Right lung (tissue), 5 donors: ENCODE results near the gene BCR. TPM values are rescaled to one million over a fixed set of nuclear protein-coding genes. Genes with fewer than 3 reads are reported as not detected.

Experiments
- DNase-seq, 2 donors: peaks; one replicate each; pipeline ENCODE4 v3.0.0-alpha.2; 2013
- polyA plus RNA-seq, 5 donors: library from polyadenylated mRNA; unstranded; fragments of 120-200 nt; gene quantifications; one replicate each; pipeline versions ENCODE4 v1.2.1 to v1.2.3, GENCODE V29; 2013; ENCODE audit warnings: inconsistent platforms in 1 of 5, low replicate concordance in 1 of 5; ENCODE audit not compliant: insufficient read length in 5 of 5, insufficient read depth in 1 of 5

Gene BCR
- polyA plus RNA-seq, 5 donors: 36.6 to 46.3 (median 42.2) TPM

DNA sequence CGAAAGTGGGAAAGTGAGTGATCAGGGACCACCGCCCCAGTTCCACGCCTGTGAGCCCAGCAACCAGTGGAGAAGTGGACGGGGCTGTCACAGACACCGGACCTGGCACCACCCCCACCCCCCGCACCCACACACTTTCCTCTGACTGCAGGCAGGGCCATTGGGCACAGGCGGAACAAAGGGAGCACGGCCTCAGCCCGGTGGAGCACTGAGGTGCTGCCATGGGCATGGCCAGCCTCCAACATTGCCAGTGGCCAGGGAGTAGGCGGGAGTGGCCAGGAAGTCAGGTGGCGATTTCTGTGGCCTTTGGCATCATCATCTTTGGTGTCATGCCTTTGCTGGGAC, 78.5 kb downstream of the BCR start:
- DNase-seq: no peak

DNA sequence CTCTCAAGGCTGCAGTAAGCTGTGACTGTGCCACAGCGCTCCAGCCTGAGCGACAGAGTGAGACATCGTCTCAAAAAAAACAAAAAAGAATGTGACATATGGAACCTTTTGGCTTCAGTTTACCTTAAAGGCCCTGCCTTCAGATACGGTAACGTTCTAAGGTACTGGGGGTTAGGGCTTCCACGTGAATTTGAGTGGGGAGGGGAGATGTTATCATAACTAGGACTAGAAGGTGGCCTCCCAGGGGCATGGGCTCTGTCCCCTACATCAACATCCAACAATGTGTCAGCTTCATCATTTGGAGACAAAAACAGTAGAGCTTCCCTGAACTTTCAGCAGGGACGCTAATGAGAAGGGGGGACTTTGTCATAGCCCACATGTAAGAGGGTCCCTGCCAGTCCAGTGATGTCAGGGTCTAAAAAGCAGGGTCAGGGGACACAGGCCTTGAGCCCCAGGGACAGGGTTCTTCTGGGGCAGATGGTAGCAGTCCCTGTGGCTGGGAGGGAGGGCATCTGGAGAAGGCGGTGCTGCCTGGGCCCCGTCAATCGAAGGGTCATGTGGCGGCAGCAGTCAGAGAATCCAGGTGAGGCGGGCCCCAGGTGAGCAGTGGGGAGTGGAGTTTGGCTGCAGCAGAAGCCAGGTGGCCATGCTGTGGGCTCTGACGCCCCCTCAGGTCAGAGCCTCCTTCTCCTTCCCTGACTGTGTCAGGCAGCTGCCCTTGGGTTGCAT, 79.8 kb downstream of the BCR start:
- DNase-seq: no peak

DNA sequence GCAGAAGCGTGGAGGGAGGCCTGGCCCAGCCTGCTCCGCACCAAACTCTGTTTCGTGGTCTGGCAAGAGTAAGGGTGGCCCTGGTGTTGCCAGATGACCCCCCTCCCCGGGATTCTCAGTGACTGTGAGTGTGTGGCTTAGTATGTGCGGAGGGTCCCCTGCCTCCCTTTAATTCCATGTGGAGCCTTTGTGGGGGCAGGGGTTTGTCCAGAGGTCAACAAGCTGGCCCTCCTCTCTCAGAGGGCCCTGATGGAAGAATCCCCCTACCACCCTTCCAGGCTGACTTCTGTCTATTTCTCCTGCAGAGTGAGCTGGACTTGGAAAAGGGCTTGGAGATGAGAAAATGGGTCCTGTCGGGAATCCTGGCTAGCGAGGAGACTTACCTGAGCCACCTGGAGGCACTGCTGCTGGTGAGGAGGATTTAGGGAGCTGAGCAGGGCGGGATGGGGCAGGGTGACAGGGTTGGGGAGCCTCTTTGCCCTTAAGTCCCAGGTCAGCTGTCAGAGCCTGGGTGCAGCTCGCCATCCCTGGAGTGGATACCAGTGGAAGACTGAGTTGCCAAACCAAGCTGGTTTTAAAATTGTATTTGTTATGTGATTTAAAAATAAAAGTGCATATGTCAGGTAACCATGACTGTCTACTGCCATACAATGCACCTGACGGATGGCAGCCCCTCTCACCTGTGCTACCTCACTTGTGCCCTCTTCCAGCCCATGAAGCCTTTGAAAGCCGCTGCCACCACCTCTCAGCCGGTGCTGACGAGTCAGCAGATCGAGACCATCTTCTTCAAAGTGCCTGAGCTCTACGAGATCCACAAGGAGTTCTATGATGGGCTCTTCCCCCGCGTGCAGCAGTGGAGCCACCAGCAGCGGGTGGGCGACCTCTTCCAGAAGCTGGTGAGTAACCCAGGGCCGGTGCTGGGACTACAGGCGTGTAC, 80.6 kb downstream of the BCR start:
- DNase-seq: no peak

DNA sequence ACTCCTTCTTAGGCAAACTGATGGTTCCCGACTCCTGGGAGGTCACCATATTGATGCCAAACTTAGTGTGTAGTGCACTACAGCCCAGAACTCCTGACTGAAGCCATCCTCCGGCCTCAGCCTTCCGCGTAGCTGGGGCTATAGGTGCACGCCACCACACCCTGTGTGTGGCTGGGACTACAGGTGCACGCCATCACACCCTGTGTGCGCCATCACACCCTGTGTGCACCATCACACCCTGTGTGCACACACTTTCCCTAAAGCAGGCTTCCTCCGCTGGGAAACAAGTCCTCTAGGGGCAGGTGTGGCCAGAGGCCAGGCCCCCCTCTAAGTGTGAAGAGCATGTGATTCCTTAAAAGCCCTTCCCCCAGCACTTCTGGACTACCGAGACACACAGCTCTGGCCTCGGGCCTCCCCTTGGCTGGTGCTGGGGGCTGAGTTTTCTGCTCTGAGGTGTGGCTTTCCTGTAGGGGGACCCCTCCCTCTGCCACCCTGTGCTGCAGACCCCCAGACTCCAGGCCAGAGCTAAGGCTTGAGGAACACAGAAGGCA, 81.7 kb downstream of the BCR start:
- DNase-seq: no peak

DNA sequence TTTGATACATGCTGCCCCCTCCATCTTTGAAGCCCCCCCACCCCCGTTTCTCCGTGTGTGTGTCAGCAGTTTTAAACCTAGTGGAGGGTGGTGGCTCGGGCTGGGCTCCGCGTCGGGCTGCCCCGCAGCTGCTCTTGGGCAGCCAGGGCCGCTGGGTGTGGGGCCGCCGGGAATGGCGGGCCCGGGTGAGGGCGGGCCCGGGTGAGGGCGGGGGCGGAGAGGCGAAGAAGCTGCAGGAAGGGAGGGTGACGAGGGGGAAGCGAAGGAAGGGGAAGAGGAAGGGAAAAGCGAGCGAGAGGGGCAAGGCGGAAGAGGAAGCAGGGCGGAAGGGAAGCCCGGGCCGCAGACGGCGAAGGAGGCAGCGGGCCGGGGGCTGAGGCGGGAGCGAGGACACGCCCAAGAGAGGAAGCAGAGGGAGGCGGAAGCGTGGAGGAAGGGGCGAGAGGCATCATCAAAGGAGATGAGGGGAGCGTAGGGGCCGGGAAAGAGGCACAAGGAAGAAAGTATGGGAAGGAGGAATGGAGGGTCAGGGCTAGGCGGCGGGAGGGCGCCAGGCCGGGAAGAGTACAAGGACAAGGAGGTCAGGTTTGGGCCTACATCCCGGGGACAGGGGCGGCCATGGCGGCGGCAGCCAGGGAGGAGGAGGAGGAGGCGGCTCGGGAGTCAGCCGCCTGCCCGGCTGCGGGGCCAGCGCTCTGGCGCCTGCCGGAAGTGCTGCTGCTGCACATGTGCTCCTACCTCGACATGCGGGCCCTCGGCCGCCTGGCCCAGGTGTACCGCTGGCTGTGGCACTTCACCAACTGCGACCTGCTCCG, 82.4 kb downstream of the BCR start:
- DNase-seq: no peak

DNA sequence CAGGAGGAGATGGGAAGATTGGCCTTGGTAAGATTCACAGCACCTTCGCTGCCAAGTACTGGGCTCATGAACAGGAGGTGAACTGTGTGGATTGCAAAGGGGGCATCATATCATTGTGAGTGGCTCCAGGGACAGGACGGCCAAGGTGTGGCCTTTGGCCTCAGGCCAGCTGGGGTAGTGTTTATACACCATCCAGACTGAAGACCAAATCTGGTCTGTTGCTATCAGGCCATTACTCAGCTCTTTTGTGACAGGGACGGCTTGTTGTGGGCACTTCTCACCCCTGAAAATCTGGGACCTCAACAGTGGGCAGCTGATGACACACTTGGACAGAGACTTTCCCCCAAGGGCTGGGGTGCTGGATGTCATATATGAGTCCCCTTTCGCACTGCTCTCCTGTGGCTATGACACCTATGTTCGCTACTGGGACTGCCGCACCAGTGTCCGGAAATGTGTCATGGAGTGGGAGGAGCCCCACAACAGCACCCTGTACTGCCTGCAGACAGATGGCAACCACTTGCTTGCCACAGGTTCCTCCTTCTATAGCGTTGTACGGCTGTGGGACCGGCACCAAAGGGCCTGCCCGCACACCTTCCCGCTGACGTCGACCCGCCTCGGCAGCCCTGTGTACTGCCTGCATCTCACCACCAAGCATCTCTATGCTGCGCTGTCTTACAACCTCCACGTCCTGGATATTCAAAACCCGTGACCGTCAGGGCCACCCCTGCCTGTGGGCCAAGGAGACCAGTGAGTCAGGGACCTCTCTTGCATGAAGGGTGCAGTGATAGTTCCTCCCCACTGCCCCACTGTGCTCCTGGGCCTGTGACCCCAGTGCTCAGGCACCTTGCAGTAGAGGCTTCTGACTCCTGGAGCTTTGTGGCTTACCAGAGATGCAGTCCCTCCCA, 83.6 kb downstream of the BCR start:
- DNase-seq: no peak

DNA sequence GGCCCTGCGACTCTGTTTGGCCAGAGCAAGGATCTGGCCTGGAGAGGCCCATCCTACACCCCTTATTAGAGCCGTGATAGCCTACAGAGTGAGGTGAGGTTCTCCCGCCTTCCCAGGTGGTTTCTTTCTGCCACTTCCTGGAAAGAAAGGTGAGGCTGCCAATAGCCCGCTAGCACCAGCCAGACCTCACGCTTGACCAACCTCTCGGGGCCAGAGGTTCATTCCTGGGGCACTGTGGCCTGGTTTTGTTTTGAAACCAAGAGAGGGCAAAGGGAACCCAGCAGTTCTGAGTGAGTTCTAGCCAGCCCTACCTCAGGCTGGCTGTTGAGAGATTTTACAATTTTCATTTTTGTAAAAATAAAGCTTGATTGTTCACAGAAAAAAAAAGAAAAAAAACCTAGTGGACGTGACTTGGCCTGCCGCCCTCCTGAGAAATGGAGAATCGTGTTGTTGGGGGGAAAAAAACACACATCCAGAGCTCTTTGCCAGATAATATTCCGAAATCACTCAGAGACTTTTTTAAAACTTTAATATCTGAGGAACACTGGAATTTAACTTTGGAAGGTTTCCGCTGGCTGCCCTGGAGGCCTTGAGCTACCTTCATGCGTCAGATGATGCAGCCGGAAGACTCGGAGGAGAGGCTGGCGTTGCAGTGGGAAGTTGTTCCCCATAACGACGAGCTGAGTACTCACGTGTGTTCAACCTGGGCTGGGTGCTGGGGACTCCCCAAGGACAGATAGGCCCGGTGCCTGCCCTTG, 84.5 kb downstream of the BCR start:
- no peak for DNase-seq

DNA sequence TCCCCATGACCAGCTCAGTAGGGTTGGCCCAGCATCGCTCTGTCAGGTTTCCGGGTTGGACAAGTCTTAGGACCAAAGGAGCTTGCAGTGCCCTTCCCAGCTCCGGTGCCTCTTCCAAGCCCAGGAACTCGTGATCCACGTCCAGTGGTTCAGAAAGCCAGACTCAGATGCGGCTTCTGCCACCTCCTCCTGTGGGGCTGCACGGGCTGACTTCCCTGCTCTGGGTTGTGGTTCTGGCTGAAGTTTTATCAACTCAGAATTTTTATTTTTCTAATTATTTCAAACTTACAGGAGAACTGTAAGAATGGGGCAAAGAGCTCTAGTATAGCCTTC, 85.0 kb downstream of the BCR start:
- DNase-seq: no peak

DNA sequence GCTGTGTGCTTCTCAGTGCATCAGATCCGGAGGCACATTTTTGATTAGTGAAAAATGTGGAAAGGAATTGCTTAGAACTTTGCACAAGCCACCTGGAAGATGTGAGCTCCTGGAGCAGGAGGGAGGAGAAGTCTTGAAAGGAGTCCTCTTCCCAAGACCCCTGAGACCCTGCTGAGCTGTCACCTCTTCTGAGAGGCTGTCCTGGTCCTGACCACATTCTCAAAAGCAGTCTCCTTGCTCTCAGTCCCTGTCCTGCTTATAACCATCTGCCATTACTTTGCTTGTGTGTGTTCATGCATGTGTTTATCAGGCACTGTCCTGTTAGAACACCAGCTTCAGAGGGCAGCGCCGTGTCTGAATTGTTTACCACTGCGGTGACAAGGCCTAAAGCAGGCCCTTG, 86.5 kb downstream of the BCR start:
- DNase-seq: no peak

DNA sequence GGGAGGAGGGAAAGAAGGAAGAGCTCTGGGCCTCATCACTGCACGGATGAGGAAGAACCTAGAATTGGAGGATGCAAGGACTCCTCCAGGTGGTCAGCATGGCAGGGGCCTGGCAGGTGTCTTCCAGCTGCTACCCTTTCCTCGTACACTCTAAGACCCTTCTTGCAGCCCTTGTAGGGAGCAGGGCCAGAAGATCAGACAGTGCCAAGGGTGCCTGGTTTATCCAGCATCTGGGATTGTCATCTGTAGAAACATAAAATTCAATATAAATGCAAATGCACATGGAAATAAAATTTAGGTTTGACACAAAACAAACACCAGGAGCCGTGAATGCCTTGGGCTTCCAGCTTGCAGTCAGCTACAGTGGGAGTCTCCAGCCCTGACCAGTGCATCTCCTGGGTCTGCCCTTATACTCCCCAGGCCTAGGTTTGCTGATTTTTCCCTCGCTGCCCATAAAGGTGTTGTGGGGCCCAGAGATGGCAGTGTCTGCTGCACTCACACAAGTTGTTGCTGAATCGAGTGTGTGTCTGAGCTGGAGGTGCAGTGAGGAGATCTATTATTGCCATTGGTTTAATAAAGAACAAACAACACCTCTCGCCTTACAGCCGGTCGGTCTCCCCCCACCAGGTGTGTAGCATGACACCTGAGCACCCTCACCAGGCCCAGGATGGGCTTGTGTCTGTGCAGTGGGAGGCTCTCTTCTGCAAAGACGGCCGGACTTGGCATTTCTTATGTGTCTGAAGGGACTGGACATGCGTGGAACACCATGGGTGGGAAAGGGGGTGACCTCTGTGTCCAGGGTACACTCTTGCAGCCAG, 87.1 kb downstream of the BCR start:
- DNase-seq: no peak

DNA sequence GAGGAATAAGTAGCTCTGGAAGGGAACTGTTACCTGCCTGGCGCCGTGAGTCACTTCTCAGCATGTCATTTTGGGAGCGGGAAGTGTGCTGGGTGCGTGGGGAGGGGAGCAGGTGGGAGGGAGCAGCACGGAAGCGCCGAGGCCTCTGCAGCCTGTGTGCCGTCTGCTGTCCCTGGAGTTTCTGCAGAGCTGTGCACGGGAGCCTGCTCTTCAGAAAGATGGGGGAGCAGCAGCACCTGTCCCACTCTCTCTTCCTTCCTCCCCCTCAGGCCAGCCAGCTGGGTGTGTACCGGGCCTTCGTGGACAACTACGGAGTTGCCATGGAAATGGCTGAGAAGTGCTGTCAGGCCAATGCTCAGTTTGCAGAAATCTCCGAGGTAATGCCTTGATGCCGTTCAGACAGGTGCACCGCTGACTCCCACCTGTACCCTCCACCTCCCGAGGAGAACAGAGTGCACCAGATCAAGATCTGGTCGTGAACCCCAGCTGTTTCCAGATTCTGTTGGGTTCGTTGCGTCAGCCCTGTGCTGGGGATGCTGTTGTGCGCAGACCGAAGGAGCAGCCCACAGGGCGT, 87.9 kb downstream of the BCR start:
- no peak for DNase-seq

DNA sequence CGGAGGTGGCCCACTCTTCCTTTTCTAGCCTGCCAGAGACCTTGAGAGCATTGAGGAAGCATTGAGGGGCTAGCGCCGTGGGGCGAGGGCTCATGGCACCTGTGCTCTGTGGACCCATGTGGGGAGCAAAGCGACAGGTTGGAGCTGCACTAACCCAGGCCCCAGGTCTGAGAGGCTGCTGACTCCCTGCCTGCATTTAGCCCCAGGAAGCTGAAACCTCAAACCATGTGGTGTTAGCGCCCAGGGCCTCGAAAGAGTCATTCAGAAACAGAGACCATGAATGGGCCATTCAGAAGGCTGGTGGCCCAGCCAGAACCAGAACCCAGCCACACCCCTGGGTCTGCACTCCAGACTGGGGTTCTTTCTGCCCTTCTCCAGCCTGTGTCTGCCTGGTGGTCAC, 88.6 kb downstream of the BCR start:
- no peak for DNase-seq

DNA sequence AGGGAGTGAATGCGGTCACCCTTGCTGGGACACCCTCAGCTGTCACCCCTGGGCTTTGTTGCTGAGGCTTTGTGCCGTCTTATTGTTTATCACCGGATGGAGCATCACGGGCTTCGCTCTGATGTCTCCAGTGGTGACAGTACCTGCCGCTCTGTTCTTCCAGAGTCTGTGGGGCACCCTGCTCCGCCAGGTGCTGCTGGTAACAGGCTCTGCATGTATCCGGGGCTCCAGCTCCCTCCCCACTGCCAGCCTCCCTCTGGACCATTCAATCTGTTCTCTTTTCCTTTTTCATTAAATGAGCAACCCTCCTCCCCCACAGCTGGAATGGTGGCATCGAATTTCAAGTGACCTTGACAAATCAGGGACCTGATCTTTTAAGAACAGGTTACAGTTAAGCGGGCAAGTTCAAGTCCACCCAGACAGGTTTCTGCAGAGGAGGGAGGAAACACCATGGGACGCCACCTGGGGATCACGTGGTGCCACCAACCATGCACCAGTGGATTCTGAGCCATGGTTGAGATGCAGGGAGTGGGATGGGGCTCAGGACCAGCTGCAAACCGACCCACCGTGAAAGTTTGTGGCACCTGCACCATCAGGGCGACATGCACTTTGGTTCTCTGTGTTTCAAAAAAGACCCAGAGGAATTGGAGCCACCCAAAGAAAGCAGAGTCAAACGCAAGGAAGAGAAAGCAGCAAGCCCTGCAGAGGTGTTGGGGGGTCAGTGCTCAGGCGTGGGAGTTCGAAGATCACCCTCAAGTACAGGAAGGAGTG, 89.3 kb downstream of the BCR start:
- DNase-seq: no peak

DNA sequence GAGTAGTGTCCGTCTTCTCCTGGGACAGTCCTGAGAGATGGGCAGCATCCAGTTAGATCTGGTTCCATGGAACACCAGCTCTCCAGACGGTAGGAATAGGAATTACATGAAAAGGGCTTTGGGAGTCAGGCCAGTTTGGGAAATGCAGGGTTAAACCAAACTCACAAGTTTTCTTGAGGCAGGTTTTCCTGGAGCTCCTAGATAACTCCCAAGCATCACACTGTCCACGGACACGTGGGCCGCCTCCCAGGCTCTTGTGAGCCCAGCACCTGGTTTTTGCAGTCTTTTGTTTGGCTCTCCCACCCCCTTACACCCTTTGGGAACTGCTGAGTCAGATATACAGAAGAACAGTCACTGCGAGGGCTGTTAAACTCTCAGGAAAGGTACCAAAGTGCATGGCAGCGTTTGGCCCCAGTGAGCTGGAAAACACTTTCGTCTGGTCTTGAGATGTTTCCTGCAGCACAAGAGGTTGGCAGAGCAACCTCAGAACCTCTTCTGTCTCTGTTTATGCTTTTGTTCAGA, 90.0 kb downstream of the BCR start:
- DNase-seq: no peak

DNA sequence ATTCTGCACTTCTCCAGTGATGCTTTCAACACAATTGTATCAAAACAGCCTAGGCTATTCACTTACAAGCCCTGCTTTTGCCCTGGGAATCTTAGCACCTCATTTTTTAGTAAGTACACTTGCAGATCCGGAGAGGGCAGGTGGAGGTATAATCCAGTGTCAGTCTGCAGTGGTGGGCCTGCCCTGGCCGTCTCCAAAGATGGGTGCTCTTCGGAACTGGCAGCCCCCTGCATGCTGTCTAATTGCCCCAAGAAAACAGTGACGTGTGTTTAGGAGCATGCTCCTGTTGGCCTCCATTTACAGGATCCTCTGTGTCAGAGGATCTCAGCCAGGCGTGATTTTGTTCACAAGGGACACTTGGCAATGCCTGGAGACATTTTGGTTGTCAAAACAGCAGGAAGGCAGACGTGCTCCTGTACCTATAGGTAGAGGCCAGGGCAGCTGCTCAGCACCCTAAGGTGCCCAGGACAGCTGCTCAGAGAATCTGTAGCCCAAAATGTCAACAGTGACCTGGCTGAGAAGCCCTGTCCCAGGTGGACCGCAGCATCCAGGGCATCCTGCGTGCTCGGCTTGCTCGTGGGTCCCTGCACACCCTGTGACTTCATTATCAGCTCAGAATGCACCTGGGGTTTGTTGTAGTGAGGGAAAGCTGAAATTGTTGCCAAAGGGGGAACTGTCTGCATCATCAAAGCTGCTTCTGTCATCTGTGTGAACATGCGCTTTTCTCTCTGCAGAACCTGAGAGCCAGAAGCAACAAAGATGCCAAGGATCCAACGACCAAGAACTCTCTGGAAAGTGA, 90.7 kb downstream of the BCR start:
- DNase-seq: no peak

DNA sequence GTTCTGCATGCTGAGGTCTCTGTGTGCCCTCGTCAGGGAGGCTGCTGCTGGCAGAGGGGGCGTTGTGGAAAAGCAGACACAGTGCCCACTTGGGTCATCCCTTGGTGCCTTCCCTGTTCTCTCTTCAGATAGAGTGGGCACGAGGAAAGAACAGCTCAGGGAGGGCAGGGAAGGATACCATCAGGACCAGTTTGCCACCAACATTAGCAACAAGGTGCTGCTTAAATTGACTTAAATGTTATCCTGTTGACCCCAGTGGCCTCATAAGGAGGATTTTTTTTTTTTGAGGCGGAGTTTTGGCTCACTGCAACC, 91.2 kb downstream of the BCR start:
- no peak for DNase-seq

DNA sequence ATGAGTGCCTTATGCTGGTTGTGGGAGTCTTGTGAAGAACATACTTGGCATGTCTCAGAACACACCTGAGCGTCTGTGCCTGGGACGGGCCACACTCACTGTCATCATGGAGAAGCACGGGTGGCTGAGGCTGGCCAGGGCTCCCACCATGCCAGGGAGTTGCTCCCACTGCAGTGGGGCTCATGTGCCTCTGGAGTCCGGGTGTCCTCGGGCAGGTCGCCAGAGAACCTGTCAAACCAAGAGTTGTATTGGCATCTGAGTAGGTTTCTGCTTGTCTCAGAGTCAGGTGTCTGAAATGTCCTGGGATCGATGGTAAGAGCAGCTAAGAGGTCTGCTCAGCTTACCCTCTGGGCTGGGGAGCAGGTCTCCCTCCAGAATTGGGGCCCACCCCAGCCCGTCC, 92.1 kb downstream of the BCR start:
- DNase-seq: no peak
